ENCODE results near the gene PPP1R18.
"Not testable (repeated sequence)": the region's sequence is repeated elsewhere in the genome, so short reads cannot be mapped to it uniquely, and the experiment has no call there.

PPP1R18 gene, protein sequence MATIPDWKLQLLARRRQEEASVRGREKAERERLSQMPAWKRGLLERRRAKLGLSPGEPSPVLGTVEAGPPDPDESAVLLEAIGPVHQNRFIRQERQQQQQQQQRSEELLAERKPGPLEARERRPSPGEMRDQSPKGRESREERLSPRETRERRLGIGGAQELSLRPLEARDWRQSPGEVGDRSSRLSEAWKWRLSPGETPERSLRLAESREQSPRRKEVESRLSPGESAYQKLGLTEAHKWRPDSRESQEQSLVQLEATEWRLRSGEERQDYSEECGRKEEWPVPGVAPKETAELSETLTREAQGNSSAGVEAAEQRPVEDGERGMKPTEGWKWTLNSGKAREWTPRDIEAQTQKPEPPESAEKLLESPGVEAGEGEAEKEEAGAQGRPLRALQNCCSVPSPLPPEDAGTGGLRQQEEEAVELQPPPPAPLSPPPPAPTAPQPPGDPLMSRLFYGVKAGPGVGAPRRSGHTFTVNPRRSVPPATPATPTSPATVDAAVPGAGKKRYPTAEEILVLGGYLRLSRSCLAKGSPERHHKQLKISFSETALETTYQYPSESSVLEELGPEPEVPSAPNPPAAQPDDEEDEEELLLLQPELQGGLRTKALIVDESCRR

DNA sequence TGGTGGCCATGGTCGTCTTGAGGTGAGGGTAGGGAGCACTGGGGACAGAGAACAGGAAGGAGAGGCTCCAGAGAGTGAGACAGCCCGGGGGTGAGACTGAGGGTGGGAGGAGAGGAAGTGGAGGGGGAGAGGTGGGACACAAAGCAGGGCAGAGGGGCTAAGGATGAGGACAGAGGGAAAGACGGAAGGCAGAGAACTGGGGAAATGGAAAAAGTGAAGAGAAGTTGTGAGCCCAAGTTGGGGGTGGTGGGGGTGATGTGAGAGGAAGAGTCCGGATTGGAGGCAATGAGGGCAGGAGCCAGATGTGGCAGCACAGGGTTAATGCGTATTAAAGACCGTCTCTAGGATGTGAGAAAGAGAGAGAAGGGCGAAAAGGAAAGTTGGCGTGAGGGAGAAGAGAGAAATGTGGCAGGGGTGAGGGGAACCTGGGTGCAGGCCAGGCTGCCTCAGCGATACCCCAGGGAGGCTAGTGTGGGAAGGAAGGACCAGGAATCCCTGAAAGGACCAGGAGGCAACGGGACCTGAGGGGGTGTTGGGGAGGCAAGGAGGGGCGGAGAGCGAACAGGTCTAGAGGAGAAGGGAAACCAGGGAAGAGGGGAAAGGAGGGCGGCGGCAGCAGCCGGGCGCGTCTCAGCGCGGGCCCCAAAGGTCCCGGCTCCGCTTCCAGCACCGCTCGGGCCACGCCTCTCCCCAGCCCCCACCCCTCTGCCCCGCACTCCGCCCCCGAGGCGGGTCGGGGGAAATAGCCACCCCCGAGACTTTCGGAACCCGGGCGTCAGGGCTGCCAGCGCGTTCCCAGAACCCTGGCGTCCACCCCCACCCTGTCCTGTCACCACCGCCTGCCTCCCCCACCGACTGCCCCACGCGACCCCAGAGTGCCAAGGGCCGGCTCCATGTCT is at the start of gene PPP1R18:
Gene PPP1R18 (minus strand): TSS at position 637 of the 899 bp plus-strand sequence. CDS start 627 bp downstream, at position 10.
- peak; percentile 54 for DNase-seq (ENCODE audit: low spot score)

DNA sequence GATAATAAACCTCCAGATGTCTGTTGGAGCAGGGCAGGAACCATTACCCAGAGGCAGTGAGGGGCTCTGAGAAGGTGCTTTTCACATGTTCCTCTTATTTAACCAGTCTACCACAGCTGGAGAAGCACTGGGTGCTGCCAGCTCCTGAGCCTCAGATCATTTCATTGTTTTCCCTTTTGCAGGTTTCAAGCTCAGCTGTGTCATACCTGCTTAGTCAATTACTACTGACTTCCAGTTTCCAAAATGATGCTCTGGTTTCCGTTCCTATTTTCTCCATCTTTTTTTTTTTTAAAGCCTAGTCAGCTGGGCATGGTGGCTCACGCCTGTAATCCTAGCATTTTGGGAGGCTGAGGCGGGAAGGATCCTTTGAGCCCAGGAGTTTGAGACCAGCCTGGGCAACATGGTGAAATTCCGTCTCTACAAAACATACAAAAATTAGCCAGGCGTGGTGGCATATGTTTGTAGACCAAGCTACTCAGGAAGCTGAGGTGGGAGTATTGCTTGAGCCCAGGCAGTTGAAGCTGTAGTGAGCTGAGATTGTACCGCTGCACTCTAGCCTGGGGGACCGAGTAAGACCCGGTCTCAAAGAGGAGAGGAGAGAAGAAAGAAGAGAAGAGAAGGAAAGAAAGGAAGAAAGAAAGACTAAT is 49.3 kb upstream of the PPP1R18 start:
- no peak for DNase-seq (ENCODE audit: low spot score)

DNA sequence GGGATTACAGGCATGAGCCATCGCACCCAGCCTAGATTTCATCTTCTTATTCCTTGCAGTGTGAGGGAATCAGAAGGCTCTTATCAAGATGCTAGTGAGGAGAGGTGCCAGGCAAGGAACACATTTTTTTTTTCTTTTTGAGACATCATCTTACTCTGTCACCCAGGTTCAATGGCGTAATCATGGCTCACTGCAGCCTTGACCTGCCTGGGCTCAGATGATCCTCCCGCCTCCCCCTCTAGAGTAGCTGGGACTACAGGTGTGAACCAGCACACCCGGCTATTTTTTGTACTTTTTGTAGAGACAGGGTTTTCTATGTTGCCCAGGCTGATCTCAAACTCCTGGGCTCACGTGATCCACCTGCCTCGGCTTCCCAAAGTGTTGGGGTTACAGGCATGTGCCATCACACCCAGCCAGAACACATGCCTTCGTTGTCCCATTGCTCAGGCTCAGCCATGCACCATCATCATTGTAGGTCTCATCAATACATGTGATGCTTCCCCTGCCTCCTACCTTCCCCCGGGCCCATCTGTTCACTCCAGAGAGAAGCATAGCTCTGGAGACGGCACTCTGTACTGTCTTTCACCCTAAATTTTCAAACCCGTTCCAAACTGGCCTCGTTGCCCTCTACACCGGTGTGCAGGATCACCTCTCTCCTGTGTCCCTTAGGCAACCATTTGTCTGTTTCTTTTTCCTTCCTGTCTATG is 45.9 kb upstream of the PPP1R18 start:
- DNase-seq (ENCODE audit: low spot score): no peak

DNA sequence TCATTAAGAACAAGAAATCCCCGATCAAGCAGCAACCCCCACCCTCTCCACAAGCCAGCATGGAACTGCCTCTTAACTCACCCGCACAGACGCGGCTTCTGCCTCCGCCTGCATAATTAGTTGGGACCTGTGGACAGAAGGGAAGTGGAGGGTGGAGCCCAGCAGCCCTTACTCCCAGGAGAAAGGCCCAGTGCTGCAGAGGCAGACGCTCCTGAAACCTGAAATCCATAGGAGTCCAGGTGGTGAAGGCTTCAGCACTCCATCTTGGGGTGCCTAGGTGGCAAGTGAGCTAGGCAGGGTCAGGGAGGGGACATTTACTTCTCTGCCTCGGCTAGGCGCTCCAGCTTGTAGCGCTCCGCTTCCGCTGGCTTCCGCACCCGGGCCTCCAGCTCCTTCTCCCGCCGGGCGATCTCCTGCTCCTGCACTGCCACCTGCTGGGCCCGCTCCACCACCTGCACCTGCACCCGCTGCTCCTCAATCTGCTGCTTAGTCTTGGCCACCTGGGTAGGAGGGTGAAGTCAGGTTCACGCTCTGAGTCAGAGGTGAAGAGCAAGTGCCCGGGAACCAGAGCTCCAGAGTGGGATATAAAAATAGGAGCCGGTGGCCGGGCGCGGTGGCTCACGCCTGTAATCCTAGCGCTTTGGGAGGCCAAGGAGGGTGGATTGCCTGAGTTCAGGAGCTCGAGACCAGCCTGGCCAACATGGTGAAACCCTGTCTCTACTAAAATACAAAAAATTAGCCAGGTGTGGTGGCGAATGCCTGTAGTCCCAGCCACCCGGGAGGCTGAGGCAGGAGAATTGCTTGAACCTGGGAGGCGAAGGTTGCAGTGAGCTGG is 44.4 kb upstream of the PPP1R18 start:
- DNase-seq (ENCODE audit: low spot score): peak; percentile 52

DNA sequence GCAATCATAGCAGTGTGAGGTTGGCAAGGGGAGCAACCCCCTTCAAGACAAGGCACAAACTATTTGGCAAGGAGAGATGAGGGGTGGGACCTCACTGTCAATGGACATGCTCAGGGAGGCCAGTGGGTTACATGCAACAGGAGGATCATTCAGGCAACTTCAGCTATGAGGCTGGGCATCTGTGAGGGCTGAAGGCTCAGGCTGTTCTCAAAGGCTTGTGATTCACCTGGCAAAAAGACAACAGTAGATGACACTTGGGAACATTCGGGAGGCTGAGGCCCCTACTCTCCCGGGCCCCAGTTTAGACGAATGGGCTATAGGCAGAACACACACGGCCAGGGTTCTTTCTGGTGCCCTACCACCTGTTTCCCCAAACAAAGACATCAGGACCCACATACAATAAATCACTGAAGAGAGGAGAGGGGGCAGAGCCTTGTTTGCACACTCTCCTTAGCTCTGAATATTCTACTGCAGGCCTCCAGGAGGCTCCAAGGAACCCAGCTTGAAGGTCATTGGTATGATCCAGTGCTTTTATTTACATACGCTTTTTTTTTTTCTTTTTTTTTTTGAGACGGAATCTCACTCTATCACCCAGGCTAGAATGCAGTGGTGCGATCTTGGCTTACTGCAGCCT is 41.6 kb upstream of the PPP1R18 start:
- no peak for DNase-seq (ENCODE audit: low spot score)

DNA sequence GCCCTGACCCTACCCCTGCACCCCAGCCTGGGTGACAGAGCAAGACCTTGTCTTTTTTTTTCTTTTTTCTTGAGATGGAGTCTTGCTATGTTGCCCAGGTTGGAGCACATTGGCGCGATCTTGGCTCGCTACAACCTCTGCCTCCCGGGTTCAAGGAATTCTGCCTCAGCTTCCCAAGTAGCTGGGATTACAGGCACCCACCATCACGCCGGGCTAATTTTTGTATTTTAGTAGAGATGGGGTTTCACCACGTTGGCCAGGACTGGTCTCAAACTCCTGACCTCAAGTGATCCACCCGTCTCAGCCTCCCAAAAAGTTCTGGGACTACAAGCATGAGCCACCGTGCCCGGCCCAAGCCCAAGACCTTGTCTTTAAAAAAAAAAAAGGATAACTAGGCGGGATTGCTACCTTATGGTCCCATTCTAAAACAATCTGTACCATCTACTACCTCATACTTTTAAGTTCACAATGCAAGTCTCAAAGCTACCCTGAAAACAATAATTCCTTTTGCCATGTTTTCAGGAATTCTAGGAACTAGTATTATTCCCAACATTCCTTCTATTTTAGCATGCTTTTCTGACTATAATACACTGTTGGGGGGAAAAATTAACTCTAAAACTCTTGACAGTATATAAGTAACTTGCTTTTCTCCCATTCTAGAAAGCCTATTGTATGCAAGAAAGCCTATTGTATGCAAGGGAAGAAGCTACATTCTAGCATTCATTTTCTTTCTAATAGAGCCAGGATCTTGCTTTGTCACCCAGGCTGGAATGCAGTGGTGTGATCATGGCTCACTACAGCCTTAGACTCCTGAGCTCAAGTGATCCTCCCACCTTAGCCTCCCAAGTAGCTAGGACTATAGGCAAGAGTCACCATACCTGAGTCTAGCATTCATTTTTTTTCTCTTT is 40.3 kb upstream of the PPP1R18 start:
- DNase-seq (ENCODE audit: low spot score): no peak

DNA sequence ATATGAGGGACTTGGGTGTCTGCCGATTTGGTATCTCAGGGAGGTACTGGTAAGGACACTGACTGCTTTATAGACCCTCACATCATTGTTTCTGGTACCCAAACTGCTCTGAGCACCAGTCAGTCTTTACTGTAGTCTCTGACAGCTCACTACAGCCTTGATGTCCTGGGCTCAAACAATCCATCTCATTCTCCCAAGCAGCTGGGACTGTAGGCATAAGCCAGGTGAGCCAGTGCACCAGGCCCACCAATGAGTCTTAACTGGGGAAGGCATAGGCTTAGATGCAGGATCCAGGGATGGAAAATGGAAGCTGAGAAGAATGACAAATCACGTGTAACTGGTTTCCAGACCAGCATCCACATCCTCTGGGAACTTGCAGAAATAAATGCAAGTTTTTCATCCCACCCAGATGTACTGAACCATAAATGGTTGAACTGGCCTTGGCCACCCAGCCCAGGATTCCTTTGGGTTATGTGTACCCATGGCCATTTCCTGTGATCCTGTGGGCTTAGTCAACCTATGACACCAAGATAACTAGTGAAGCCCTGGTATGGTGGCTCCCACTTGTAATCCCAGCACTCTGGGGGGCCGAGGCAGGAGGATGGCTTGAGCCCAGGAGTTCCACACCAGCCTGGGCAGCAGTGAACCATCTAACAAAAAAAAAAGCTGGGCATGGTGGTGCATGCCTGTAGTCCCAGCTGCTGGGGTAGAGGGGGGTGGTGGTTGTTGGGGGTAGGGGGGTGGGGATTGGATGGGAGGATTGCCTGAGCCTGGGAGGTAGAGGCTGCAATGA is 39.5 kb upstream of the PPP1R18 start:
- DNase-seq (ENCODE audit: low spot score): no peak

DNA sequence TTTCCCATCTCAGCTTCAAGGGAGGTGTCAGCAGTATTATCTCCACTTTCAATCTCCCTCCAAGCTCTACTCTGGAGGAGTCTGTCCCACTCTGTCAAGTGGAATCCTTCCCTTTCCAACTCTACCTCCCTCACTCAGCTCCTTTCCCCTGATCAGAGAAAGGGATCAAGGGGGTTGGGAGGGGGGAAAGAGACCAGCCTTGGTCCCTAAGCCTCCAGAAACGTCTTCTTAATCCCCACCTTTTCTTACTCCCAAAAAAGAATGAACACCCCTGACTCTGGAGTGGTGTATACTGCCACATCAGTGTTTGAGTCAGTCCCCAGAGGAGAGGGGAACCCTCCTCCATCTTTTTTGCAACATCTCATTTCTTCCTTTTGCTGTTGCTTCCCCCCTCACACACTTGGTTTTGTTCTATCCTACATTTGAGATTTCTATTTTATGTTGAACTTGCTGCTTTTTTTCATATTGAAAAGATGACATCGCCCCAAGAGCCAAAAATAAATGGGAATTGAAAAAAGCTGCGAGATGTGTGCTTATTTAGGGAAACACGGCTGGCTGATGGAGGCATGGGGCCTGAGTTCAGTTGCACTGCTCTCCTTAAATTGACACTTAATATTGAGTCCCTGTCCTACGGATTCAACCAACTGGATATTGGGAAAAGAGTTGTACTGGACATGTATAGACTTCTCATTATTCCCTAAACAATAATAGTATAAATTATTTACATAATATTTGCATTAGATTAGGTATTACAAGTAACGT is 38.6 kb upstream of the PPP1R18 start:
- DNase-seq (ENCODE audit: low spot score): no peak

DNA sequence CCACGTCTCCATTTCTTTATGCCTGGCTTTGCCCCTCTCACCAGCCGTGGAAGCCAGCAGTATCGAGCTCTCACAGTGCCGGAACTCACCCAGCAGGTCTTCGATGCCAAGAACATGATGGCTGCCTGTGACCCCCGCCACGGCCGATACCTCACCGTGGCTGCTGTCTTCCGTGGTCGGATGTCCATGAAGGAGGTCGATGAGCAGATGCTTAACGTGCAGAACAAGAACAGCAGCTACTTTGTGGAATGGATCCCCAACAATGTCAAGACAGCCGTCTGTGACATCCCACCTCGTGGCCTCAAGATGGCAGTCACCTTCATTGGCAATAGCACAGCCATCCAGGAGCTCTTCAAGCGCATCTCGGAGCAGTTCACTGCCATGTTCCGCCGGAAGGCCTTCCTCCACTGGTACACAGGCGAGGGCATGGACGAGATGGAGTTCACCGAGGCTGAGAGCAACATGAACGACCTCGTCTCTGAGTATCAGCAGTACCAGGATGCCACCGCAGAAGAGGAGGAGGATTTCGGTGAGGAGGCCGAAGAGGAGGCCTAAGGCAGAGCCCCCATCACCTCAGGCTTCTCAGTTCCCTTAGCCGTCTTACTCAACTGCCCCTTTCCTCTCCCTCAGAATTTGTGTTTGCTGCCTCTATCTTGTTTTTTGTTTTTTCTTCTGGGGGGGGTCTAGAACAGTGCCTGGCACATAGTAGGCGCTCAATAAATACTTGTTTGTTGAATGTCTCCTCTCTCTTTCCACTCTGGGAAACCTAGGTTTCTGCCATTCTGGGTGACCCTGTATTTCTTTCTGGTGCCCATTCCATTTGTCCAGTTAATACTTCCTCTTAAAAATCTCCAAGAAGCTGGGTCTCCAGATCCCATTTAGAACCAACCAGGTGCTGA is 37.6 kb upstream of the PPP1R18 start:
- not testable (repeated sequence) for DNase-seq (ENCODE audit: low spot score)

DNA sequence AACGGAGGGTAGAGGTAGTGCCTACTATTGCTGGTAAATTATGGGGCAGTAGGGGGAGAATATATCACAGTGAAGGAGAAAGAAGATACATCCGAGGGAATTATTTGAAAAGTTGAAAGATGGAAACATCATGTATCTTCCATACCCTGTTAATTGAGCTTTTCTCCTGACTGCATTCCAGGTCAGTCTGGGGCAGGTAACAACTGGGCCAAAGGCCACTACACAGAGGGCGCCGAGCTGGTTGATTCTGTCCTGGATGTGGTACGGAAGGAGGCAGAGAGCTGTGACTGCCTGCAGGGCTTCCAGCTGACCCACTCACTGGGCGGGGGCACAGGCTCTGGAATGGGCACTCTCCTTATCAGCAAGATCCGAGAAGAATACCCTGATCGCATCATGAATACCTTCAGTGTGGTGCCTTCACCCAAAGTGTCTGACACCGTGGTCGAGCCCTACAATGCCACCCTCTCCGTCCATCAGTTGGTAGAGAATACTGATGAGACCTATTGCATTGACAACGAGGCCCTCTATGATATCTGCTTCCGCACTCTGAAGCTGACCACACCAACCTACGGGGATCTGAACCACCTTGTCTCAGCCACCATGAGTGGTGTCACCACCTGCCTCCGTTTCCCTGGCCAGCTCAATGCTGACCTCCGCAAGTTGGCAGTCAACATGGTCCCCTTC is 36.9 kb upstream of the PPP1R18 start:
- DNase-seq (ENCODE audit: low spot score): not testable (repeated sequence)

DNA sequence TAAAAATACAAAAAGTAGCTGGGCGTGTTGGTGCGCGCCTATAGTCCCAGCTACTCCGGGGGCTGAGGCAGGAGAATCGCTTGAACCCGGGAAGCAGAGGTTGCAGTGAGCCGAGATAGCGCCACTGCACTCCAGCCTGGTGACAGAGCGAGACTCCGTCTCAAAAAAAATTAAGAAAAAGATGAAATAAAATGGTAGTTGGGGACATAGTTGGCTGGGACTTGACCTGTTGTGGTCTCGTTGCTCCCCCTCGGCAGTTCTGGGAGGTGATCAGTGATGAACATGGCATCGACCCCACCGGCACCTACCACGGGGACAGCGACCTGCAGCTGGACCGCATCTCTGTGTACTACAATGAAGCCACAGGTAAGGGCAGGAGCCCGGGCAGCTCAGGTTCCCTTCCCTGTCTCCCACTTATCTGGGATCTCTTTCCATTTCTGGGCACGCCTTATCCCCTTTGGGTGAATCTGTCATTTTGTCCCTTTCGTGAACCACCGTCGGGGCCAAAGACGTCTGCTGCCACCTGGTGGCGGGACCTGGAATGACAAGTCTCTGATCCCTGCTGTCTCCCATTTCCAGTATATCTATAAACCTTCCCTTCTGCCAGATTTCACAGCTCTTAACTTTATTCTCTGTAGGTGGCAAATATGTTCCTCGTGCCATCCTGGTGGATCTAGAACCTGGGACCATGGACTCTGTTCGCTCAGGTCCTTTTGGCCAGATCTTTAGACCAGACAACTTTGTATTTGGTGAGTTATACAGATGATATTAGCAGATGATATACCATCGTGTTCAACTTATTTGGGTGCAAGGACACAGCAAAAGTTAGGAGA is 36.1 kb upstream of the PPP1R18 start:
- DNase-seq (ENCODE audit: low spot score): peak; percentile 33

DNA sequence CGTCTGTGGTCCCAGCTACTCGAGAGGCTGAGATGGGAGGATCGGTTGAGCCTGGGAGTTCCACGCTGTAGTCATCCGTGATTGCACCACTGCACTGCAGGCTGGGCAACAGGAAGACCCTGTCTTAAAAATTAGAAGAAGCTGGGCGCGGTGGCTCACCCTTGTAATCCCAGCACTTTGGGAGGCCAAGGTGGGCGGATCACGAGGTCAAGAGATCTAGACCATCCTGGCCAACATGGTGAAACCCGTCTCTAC is 35.5 kb upstream of the PPP1R18 start:
- not testable (repeated sequence) for DNase-seq (ENCODE audit: low spot score)

DNA sequence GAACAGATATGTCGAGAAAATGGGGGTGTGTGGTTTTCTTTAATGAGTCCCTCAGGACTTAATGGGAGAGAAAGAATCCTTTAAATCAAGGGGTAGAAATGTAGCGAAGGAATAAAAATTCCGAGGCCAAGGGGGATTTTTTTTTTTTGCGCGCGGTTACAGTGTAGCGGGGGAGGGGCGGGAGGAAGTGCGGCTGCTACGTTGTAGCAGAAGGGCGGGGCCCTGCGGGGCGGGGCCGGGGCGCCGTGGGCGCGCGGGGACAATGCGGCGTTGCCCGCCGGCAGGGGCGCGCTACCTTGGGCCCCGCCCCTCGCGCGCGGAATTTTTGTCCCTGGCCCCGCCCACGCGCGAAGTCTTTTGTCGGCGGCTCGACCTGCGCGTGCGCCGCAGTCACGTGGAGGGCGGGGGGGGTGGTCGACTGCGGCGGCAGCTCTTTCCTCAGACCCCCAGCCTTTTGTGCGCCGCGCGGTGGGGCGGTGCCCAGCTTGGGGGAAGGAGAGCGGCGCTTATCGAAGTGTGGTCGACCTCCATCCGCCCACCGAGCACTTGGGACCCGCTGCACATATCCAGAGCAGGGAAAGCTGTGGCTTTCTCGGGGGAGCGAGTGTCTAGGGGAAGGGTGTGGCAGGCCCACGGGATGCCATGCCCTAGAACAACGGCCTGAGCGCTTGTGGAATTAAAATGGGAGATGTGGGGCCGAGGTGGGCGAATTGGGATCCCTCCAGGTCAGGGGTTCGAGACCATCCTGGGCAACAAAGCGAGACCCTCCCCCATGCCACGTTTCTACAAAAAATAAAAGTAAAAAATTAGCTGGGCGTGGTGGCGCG is 35.0 kb upstream of the PPP1R18 start:
- DNase-seq (ENCODE audit: low spot score): peak; percentile 50

DNA sequence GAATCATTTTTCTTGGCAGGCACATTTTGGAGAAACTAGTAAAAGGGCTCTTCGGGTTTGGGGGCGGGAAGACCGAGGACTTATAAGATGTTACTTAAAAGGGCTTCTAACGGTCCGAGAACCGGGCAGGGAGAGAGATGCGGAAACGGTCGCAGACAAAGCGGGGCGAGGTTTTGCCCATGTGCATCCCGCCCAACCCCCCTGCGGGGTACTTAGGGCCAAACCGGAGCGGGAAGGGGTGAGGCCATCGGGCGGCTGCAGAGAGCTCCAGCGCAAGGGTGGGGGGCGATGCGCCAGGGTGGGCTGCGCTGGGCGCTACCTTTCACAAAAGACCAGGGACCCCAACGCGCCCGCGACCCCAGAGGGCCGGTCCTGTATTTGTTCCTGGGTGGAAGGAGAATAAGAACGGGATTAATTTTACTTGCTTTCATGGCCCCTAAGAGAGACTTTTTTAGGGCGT is 34.3 kb upstream of the PPP1R18 start:
- DNase-seq (ENCODE audit: low spot score): peak; percentile 39

Data from HuH-7.5 (cell line).